GM21825 (cell line): ENCODE data around the gene CCT3.
"Not testable (repeated sequence)": the region's sequence is repeated elsewhere in the genome, so short reads cannot be mapped to it uniquely, and the experiment has no call there.

Source experiments
- ATAC-seq: cut with Tn5 transposase; IDR thresholded peaks from one replicate; pipeline ENCODE4 v1.9.1; 2021; ENCODE audit warnings: mild to moderate bottlenecking, moderate library complexity; ENCODE audit not compliant: unreplicated experiment

The CCT3 gene

DNA sequence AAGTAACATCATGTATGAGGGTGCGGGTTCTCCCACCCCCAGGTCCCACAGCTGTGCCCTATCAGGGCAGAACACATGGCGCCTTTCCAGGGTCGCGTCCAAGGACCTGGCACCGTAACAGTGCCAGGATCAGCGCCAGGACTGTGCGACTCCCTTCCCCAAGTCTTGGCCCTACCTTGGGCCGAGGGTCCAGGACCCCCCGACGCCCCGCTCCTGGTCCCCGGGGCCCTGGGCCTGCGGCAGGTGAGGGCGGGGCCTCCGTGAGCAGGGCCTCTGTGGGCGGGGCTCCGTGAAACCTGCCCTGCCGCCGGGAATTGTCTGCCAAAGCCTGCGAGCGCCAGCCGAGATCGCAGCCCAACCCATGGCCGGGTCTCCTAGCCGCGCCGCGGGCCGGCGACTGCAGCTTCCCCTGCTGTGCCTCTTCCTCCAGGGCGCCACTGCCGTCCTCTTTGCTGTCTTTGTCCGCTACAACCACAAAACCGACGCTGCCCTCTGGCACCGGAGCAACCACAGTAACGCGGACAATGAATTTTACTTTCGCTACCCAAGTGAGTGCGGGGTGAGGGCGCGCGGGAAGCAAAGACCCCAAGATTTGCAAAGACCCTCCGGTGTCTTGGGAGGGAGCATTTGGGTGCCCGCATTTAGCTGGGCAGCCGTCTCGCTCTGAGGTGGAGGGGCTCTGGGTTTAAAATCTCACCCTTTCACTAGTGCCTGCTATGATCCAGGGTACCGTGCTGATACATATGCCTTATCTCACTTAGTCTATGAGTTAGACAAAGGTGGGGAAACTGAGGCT lies 31.0 kb upstream of the CCT3 start, which contains the start of gene RHBG:
Gene RHBG (plus strand): TSS at position 323 of the 796 bp plus-strand sequence. CDS start 39 bp downstream, at position 362.
- ATAC-seq: no peak

DNA sequence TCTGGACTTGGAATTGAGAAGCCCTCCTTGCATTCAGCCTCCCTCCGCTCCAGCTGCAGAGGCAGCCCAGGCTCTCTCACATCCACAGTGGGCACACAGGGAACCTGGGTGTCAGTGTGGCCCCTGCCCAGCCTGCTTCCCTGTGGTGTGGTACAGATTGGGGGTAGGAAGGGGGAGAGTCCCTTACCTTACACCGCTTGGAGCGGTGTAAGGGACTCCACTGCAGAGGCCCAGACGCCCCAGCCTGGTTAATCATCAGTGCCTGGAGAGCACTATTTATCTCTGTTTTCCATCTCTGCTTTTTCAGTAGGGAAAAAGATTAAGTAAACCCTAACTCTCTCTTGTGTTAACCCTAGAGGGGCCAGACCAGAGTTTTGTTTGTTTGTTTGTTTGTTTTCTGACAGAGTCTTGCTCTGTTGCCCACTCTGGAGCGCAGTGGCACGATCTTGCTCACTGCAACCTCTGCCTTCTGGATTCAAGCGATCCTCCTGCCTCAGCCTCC lies 30.1 kb upstream of the CCT3 start:
- no peak for ATAC-seq

DNA sequence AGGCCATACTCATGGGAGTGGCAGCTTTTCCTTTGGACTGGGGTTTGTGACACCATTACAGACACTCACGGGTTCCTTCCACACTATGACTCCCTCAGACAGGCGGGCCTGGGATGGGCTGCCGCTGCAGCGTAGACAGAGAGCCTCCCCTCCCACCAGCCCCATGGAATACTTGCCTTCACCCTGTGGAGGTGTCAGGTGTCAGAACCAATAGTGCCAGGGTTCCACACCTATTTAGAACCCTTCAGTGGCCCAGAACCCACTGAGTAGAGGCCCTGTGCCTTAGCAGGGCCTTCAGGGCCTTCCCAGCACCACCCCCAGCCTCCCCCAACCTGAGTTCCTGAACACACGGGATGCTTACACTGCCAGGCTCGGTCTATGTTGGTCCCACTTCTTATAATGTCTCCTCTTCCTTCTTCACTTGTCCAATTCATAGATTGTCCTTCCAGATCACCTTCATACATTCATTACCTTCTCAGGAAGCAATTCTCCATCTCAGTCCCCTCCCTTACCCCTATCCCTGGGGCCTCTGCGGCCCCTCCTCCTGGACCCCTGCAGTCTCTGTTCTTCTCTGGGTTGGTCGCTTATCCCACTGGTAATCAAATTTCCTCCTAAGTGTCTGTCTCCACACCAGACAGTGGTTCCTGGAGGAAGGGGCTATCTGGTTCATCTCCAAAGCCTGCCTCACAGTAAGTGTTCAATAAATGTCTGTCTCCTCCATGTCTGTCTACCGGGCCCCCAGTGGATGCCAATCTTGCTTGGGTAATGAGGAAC lies 29.5 kb upstream of the CCT3 start:
- ATAC-seq: no peak

DNA sequence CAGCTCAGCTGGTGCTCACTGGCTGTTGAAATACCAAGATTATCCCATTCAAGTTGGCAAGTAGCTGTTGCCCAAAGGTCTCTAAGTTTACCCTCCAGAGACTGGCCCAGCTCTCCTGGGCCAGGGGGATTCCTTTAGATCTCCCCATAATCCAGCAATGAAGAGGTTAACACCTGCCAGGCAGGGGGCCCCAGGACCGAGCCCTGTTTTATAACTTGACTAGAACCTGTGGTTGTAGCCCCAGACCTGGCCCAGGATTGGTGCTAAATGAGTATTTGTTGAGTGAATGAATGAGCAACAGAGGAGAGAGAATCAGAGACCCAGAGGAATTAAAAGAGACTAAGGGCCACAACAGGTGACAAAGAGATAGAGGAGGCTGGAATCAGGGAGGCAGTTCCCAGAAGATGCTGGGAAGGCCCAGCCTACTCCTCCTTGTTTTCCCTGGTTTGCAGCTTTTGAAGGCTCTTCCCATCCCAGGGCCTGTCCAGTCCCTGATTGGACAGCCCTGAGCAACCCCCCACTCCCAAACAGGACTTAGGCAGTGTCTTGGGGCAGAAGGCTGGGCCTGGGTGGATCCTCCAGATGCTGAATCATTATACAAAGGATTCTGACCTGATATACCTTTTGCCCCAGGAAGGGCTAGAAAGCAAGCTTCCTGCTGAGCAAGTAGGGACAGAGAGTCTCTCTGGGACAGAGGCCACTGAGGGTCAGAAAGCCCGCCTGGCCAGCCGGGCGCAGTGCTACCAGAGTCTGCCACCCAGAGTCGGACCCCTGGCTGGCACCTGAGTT lies 28.5 kb upstream of the CCT3 start:
- no peak for ATAC-seq

DNA sequence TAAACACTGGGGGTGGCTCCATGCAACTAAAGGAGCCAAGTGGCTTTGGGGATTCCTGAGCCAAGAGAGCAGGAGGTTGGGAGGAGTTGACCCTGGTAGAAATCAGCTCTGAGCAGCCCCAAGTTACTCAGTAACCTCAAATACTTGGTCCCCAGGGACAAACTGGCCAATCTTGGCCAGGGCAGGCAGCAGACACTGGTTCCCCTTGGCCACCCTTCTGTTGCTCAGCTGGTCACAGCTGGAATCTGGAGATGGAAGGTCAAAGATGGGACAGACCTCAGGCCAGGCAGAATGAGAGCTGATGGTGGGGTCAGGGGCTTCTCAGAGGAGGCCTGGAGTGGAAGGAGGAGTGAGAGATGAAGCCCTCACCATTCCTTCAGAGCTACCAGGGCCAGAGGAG lies 27.7 kb upstream of the CCT3 start:
- ATAC-seq: no peak

DNA sequence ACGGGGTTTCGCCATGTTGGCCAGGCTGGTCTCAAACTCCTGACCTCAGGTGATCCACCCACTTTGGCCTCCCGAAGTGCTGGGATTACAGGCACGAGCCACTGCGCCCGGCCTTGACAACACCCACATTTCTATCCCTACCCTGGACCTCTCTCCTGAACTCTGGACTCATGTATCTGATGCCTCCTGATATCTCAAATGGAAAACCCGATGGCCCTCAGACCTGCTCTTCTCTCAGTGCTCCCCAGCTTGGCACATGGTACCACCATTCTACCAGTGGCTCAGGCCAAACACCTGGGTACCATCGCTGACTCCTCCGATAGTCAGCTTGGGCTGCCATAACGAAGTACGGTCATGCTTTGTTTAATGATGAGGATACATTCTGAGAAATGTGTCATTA lies 22.4 kb upstream of the CCT3 start:
- no peak for ATAC-seq

DNA sequence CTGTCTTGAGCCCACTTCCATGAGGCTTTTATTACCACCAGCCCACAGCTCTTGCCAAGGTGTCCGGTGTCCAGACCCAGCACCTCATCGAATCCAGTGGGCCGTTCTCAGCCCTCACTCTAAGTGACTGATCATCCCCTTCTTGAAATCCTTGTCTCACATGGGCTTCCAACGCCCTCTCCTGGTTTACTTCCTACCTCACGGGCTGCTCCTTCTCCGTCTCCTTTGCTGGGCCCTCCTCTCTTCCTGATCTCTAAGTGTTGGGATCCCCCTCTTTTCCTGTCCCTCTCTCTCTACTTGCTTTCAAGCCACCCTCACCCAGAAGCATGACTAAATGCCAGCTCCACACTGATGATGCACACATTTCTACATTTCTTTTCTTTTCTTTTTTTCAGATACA lies 21.9 kb upstream of the CCT3 start:
- no peak for ATAC-seq

DNA sequence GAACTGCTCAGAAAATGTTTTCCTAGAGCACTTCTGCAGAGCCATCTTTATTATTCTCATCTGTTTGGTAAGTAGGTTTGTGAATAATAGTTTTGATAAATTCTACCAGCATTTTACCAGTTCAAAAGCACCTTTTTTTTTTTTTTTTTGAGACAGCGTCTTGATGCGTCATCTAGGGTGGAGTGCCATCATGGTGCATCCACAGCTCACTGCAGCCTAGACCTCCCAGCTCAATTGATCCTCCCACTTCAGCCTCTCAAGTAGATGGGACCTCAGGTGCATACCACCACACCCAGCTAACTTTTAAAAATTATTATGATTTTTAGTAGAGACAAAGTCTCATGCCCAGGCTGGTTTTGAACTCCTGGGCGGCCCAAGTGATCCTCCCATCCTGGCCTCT lies 21.2 kb upstream of the CCT3 start:
- no peak for ATAC-seq

DNA sequence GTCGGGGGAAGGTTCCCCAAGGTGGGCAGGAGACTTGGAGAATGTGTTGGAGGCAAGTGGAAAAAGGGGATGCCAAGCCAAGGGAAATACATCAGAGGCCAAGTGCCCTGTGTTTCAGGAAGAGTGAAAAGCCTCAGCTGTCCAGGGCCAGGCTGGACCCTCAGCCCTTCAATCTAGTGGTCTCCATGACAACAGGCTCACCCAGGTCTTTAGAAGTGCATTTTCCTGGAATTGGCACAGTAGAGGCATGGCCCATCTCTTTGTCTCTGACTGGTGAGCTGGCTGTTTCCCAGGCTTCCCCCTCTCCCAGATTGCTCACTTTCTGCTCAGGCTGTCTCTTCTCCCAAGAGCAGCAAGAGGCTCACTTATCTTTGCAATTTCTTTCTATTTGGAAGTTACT lies 20.5 kb upstream of the CCT3 start:
- no peak for ATAC-seq

DNA sequence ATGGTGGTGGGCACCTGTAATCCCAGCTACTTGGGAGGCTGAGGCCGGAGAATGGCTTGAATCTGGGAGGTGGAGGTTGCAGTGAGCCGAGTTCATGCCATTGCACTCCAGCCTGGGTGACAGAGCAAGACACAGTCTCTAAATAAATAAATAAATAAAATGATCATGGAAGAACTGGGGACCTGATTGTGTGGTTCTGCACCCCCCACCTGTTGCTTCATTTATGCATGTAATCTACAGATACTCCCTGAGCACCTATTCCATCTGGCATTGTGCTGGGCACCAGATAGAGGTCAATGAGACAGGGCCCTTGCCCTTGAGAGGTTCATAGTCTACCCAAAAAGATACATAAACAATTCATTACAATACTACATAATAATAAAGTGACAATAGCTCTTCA lies 19.9 kb upstream of the CCT3 start:
- ATAC-seq: no peak

DNA sequence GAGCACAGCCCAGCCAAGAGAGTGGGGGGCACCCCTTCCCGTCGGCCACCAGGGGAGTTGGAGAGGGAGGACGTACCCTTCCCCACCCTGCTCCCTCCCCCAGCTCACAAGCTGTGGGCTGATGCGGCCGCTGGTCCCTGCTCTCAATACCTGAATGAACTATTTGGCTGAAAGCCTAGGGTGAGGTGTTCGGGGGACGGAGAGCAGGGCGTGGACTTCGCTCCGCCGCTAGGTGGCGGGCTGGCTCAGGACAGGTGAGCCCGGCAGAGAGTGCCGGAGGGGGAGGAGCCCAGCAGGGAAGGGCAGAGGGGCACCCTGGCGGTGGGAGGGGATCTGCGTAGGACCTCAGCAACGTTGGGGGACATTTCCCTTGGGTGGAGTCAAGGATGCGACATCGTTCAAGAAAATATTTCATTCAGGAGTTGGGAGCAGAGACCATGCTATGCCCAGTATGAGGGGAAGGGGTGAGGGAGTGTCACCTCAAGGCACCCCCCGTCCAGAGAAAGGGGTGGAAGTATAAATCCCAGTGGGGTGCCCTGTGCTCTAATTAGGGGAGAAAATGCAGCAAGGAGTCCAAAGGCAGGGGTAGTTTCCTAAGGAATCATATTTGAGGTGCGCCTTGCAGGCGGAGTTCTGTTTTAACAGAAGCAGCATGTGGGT lies 18.9 kb upstream of the CCT3 start:
- ATAC-seq: peak; percentile 54

DNA sequence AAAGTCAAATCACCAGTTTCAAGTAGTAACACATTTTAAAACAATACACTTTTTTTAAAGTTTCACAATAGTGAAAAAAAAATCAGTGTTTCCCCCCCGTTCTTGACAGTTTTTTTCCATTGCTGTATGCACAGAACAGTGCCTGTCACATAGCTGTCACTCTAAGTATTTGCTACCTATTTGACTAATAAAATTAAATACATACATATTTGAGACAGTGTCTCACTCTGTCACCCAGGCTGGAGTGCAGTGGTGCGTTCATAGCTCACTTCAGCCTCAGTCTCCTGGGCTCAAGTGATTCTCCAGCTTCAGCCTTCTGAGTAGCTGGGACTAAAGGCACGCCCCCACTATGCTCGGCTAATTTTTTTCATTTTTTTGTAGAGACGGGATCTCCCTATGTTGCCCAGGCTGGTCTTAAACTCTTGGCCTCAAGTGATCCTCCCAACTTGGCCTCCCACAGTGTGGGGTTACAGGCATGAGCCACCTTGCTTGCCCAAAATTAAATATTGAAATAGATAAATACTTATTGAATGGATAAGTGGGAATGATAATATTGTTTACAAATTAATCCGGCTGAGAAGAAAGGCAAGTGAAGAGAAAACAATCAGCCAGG lies 18.3 kb upstream of the CCT3 start:
- ATAC-seq: no peak

DNA sequence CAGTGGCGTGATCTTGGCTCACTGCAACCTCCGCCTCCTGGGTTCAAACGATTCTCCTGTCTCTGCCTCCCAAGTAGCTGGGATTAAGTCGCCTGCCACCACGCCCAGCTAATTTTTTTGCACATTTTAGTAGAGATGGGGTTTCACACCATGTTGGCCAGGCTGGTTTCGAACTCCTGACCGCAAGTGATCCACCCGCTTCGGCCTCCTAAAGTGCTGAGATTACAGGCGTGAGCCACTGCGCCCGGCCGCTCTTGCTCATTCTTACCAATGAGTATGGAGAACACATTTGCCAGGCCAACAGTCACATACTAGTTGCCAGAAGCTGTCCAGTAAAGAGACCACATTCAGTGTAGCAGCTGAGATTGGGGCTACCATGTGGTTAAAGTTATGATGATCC lies 14.4 kb upstream of the CCT3 start:
- ATAC-seq: not testable (repeated sequence)

DNA sequence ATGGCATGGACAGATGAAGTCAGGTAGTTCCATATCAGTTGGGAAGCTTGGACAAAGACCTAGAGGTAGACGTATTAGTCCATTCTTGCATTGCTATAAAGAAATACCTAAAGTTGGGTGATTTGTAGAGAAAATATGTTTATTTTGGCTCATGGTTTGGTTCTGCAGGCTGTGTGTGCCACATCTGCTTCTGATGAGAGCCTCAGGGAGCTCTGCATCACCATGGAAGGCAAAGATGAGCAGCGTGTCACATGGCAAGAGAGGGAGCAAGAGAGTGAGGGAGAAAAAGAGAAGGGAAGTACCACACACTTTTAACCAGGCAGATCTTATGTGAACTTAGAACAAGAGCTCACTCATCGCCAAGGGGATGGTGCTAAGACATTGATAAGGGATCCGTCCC lies 9.2 kb upstream of the CCT3 start:
- no peak for ATAC-seq

DNA sequence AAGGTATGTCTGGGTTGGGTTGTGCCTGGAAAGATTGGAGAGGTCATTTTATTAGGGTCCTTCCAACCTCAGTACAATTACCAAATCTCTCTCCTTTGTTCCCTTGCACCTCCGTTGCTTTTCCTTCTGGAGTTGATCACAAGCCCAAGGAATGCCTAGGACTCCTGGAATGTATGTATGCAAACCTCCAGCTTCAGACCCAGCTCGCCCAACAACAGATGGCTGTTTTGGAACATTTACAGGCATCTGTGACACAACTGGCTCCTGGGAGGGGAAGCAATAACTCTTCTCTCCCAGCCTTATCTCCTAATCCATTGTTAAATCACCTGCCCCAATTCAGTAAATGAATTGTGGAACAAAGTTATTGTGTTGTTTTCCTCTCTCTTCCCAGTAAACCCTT lies 8.5 kb upstream of the CCT3 start:
- no peak for ATAC-seq

DNA sequence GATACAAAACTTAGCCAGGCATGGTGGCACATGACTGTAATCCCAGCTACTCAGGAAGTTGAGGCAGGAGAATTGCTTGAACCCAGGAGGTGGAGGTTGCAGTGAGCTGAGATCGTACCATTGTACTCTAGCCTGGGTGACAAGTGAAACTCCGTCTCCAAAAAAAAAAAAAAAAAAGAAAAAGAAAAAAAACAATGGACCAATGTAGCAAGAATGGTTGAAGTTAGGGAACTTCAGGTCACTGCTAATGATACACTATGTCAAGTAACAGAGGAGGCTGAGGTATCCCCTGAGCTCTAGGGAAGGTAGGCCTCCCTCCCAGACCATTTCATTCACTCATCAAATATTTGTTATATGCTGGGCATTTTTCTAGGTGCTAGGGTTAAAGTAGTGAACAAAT lies 7.9 kb upstream of the CCT3 start:
- not testable (repeated sequence) for ATAC-seq

DNA sequence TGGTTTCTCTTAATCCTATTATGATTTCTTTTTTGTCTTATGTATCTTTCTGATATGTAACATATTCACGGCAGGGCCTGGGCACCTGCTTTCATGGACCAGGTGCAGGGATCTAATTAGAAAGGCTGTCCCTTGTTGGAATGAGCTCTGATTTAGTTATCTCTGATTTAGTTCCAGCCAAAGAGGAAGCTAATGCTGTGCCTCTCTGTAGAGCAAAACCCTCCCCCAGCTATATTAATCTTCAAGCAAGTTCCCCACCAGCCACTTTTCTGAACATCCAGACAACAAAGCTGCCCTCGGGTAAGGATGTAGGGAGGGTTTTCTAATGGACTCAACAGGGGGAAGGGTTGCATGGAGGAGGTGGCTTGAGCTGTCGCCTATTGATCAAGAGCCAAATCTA lies 6.3 kb upstream of the CCT3 start:
- no peak for ATAC-seq

DNA sequence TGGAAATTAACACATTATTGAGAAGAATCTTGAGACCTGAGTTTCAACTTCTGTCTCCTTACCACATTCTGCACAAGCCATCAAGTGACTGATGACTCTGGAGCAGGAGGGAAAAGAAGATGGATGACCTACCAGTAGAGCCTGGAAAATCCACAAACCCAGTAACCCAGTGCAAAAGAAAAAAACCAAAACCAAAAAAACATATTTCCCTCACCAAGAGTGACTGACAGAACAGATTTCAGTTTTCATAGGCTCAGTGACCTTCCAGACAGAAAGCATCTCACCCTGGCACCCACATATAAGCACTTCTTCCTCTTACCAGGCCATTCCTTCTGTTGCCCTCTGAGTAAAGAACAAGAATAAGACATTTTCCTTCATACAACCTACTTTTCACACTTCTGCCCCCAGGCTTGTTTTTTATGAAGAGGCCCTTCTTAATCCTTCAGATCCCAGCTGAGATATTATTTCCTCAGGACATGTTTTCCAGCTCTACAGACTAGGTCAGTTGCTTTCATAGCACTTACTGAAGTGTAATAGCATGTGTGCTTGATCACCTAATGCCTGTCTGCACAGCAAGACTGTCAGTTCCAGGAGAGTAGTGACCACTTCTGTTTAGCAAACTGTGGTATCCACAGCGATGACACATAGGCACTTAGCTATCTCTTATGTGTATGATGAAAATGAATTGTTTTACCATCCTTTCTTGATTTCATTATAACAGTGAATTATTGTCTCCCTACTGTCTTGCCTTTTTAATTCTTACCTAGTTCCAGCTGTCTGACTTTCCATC lies 4.3 kb upstream of the CCT3 start:
- no peak for ATAC-seq

DNA sequence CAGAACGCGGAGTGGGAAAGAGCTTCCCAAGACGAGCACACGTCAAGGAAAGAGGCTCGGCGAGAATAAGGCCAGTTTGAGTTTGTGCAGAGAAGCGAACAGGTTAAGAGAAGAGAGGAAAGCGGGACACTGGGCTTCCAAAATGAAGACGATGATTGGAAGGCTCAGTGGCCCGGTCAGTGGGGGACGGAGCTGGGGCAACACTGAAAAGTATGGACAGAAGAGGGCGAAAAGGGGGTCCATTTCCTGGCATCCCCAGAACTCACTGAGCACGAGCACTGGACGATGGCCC lies 258 bp downstream of the CCT3 start:
- ATAC-seq: no peak
